WTC11 (cell line): ENCODE results near the gene ADK. TPM values are rescaled to one million over a fixed set of nuclear protein-coding genes. Genes with fewer than 3 reads are reported as not detected.
"Not testable (repeated sequence)": the region's sequence is repeated elsewhere in the genome, so short reads cannot be mapped to it uniquely, and the experiment has no call there.

ENCODE experiments used
- ATAC-seq: fragments of 200-7000 bp; cut with Tn5 transposase; 2 replicates; pipeline ENCODE4 v1.10.0; 2021; ENCODE audit warnings: mild to moderate bottlenecking, moderate library complexity
- CTCF ChIA-PET: fragments of 300-600 bp; sonication (Branson Sonifier 250); formaldehyde crosslinking; loops from one replicate; lab custom pipeline; 2021; ENCODE audit warnings: antibody characterized with exemption; lab: Charles Lee
- POLR2A ChIA-PET: fragments of 350-600 bp; sonication (Branson Sonifier 250); formaldehyde crosslinking; loops from one replicate; lab custom pipeline; 2021; ENCODE audit warnings: antibody characterized with exemption; lab: Charles Lee
- DNase-seq: peaks from one replicate; pipeline ENCODE4 v3.0.0; 2021; ENCODE audit warnings: low spot score
- H3K27ac Mint-ChIP-seq: 2 replicates; pipeline ENCODE4 v1.8.0; 2021; ENCODE audit warnings: mixed read lengths
- H3K27me3 Mint-ChIP-seq: 2 replicates; pipeline ENCODE4 v1.8.0; 2021; ENCODE audit warnings: low read depth, mild to moderate bottlenecking, moderate library complexity, mixed read lengths
- H3K36me3 Mint-ChIP-seq: 2 replicates; pipeline ENCODE4 v1.8.0; 2021; ENCODE audit warnings: mixed read lengths
- H3K4me1 Mint-ChIP-seq: 2 replicates; pipeline ENCODE4 v1.8.0; 2022; ENCODE audit warnings: mixed read lengths
- H3K4me3 Mint-ChIP-seq: 2 replicates; pipeline ENCODE4 v1.8.0; 2021; ENCODE audit warnings: mild to moderate bottlenecking, moderate library complexity, mixed read lengths
- H3K9me3 Mint-ChIP-seq: 2 replicates; pipeline ENCODE4 v1.8.0; 2021; ENCODE audit warnings: mixed read lengths
- AR ChIP-seq: fragments of 250-450 bp; sonication (Bioruptor Pico); IDR thresholded peaks from 2 replicates; pipeline ENCODE4 v1.9.0; 2021; ENCODE audit warnings: mild to moderate bottlenecking
- CBFB ChIP-seq: sonication (generic); formaldehyde crosslinking; IDR thresholded peaks from 2 replicates; pipeline ENCODE4 v1.8.1; 2022; ENCODE audit warnings: mild to moderate bottlenecking, low read depth, missing genetic modification reagents
- CREM ChIP-seq: sonication (generic); formaldehyde crosslinking; IDR thresholded peaks from 2 replicates; pipeline ENCODE4 v1.8.1; 2022; ENCODE audit warnings: mild to moderate bottlenecking, missing genetic modification reagents, moderate library complexity
- IRF1 ChIP-seq: sonication (generic); formaldehyde crosslinking; IDR thresholded peaks from 2 replicates; pipeline ENCODE4 v1.8.0; 2023; ENCODE audit warnings: missing genetic modification reagents
- NFYB ChIP-seq: sonication (generic); formaldehyde crosslinking; conservative IDR thresholded peaks from 2 replicates; pipeline ENCODE4 v1.8.0; 2022; ENCODE audit warnings: low read depth, missing genetic modification reagents
- OVOL2 ChIP-seq: fragments of 250-450 bp; sonication (Bioruptor Pico); IDR thresholded peaks from 2 replicates; pipeline ENCODE4 v1.9.0; 2021; ENCODE audit warnings: mild to moderate bottlenecking, borderline replicate concordance
- PREB ChIP-seq: sonication (generic); formaldehyde crosslinking; IDR thresholded peaks from 2 replicates; pipeline ENCODE4 v1.8.1; 2022; ENCODE audit warnings: mild to moderate bottlenecking, missing genetic modification reagents, moderate library complexity, borderline replicate concordance
- ZBTB43 ChIP-seq: sonication (generic); formaldehyde crosslinking; IDR thresholded peaks from 2 replicates; pipeline ENCODE4 v1.8.1; 2023; ENCODE audit warnings: mild to moderate bottlenecking, missing genetic modification reagents
- ZNF121 ChIP-seq: sonication (generic); formaldehyde crosslinking; IDR thresholded peaks from 2 replicates; pipeline ENCODE4 v1.8.0; 2023; ENCODE audit warnings: missing genetic modification reagents
- ZNF138 ChIP-seq: sonication (generic); formaldehyde crosslinking; conservative IDR thresholded peaks from 2 replicates; pipeline ENCODE4 v1.8.1; 2022; ENCODE audit warnings: mild to moderate bottlenecking, moderate library complexity, missing genetic modification reagents
- ZNF219 ChIP-seq: sonication (generic); formaldehyde crosslinking; IDR thresholded peaks from 2 replicates; pipeline ENCODE4 v1.8.0; 2023; ENCODE audit warnings: missing genetic modification reagents, mild to moderate bottlenecking, borderline replicate concordance
- ZNF232 ChIP-seq: sonication (generic); formaldehyde crosslinking; IDR thresholded peaks from 2 replicates; pipeline ENCODE4 v1.8.0; 2022; ENCODE audit warnings: mild to moderate bottlenecking, missing genetic modification reagents
- total RNA-seq: library from RNA; stranded (reverse); gene quantifications from 3 replicates; pipeline ENCODE4 v1.2.3, GENCODE V29; 2021
- TF ChIP-seq, protein P1 (sequence below): fragments of 250-450 bp; sonication (Bioruptor Pico); IDR thresholded peaks from 2 replicates; pipeline ENCODE4 v1.9.0; 2021; ENCODE audit warnings: moderate library complexity, mild to moderate bottlenecking, inconsistent platforms, borderline replicate concordance

The ADK gene
- total RNA-seq, 1 experiment from 2014 or later, result 32.7 TPM

GRCh38 chr10:74187237-74187636 lies 36.2 kb downstream of the ADK start (continued):
- no peak for TF ChIP-seq CREM (CRISPR knock-in tag)
- no peak for TF ChIP-seq ZNF232 (CRISPR knock-in tag)
- TF ChIP-seq, protein P1, sequence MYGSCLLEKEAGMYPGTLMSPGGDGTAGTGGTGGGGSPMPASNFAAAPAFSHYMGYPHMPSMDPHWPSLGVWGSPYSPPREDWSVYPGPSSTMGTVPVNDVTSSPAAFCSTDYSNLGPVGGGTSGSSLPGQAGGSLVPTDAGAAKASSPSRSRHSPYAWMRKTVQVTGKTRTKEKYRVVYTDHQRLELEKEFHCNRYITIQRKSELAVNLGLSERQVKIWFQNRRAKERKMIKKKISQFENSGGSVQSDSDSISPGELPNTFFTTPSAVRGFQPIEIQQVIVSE (CRISPR knock-in tag), result no peak
- TF ChIP-seq NFYB (CRISPR knock-in tag), result no peak

DNA sequence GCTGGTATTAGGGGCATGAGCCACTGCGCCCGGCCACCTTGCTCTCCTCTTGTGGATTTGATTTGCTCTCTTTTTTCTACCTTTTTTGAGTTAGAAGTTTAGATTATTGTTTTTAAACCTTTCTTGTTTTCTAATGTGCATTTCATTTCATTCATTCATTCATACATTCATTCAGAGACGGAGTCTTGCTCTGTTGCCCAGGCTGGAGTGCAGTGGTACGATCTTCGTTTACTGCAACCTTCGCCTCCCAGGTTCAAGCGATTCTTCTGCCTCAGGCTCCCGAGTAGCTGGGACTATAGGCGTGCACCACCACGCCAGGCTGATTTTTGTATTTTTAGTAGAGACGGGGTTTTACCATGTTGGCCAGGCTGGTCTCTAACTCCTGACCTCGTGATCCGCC lies 37.6 kb downstream of the ADK start:
- H3K4me3 Mint-ChIP-seq, CTCF ChIA-PET, H3K27me3 Mint-ChIP-seq, H3K36me3 Mint-ChIP-seq, DNase-seq, POLR2A ChIA-PET, H3K9me3 Mint-ChIP-seq, ATAC-seq: not testable (repeated sequence)
- H3K4me1 Mint-ChIP-seq, result peaks cover 26% of the 10 kb centered on the region
- peak overlapping the region; percentile 72; the same call in 1 of the 2 replicates for H3K27ac Mint-ChIP-seq
- TF ChIP-seq ZNF121 (CRISPR knock-in tag), result peak; percentile 80; the same call in 1 of the 2 replicates

DNA sequence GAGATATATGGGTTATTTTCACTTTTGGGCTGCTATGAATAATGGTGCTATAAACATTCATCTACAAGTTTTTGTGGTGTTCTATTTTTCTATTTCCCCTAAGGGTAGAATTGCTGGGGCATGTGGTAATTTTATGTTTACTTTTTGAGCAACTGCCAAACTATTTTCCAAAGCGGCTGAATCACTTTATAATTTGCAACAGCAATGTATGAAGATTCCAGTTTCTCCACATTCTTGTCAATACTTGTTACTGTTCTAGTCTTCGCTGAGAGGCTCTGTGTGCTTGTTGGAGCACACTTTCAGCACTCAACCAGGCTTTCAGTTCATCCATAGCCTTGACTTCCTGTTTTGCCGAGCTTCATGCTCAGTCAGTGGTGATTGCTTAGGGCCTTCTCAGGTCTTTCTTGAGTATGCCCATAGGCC lies 39.0 kb downstream of the ADK start:
- ChIA-PET CTCF (interaction anchor here (0.6 to 1.1 kb wide), 2 partner anchors 37 to 57 kb away, joined by 3 read pairs; no protein-coding TSS in a partner anchor), POLR2A (interaction anchor here (0.6 to 1.2 kb wide), 2 partner anchors 39 to 556 kb away, joined by 3 read pairs; partner anchors contain the start of genes ADK and AP3M1)
- Mint-ChIP-seq H3K27ac (peak overlapping the region; percentile 94; the same call in 1 of the 2 replicates), H3K4me3 (no peak overlapping the region), H3K27me3 (no peaks in the 10 kb centered on the region), H3K4me1 (peaks cover 30% of the 10 kb centered on the region), H3K9me3 (no peaks in the 10 kb centered on the region), H3K36me3 (no peaks in the 10 kb centered on the region)
- no peak for TF ChIP-seq PREB (CRISPR knock-in tag)
- no peak for TF ChIP-seq ZBTB43 (CRISPR knock-in tag)
- no peak for TF ChIP-seq ZNF138 (CRISPR knock-in tag)
- no peak for TF ChIP-seq OVOL2 (CRISPR knock-in tag)
- no peak for TF ChIP-seq AR
- no peak for TF ChIP-seq CBFB (CRISPR knock-in tag)
- no peak for TF ChIP-seq ZNF121 (CRISPR knock-in tag)
- TF ChIP-seq IRF1 (CRISPR knock-in tag), result no peak
- TF ChIP-seq ZNF219 (CRISPR knock-in tag), result no peak
- DNase-seq, result no peak
- ATAC-seq, result peak; percentile 68
